Epithelial cell of proximal tubule (primary cell): ENCODE measurements around the gene METRNL. TPM values are rescaled to one million over a fixed set of nuclear protein-coding genes. Genes with fewer than 3 reads are reported as not detected.
"Not testable (repeated sequence)": the region's sequence is repeated elsewhere in the genome, so short reads cannot be mapped to it uniquely, and the experiment has no call there.

ENCODE experiments used
- DNase-seq: peaks from one replicate; pipeline ENCODE4 v3.0.0-alpha.2; 2011; ENCODE audit warnings: low read depth
- H3K4me3 ChIP-seq: 2 replicates; pipeline ENCODE4 v1.5.1; 2011; ENCODE audit warnings: low read depth, mild to moderate bottlenecking, low read length
- CTCF ChIP-seq: conservative IDR thresholded peaks from 2 replicates; pipeline ENCODE4 v1.5.1; 2012; ENCODE audit warnings: low read depth, mild to moderate bottlenecking, low read length
- total RNA-seq: library from RNA; depleted of rRNA; stranded (reverse); fragments of >200 nt; gene quantifications from 2 replicates; pipeline ENCODE4 v1.2.3, GENCODE V29; 2015

Gene METRNL
- total RNA-seq, 1 donor from 2014 or later, result 11.9 TPM

GRCh38 chr17:83138820-83139219 is 59.4 kb downstream of the METRNL start:
- no peak for DNase-seq
- TF ChIP-seq CTCF, result no peak
- no peak overlapping the region for H3K4me3 ChIP-seq

DNA sequence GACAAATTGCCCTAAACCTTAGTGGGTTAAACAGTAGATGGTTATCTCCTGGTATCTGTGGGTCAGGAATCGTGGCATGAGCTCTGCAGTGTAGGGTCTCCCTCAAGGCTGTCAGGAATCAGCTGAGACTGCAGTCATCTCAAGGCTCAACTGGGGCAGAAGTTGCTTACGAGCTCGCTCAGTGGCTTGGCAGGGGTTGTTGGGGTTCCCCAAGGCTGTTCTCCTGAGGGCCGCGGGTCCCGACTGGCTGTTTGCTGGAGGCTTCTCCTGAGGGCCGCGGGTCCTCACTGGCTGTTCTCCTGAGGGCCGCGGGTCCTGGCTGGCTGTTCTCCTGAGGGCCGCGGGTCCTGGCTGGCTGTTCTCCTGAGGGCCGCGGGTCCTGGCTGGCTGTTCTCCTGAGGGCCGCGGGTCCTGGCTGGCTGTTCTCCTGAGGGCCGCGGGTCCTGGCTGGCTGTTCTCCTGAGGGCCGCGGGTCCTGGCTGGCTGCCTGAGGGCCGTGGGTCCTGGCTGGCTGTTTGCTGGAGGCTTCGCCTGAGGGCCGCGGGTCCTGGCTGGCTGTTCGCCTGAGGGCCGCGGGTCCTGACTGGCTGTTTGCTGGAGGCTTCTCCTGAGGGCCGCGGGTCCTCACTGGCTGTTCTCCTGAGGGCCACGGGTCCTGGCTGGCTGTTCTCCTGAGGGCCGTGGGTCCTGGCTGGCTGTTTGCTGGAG is 60.3 kb downstream of the METRNL start:
- not testable (repeated sequence) for DNase-seq, H3K4me3 ChIP-seq

GRCh38 chr17:83140249-83140566 is 60.8 kb downstream of the METRNL start:
- not testable (repeated sequence) for H3K4me3 ChIP-seq, DNase-seq

DNA sequence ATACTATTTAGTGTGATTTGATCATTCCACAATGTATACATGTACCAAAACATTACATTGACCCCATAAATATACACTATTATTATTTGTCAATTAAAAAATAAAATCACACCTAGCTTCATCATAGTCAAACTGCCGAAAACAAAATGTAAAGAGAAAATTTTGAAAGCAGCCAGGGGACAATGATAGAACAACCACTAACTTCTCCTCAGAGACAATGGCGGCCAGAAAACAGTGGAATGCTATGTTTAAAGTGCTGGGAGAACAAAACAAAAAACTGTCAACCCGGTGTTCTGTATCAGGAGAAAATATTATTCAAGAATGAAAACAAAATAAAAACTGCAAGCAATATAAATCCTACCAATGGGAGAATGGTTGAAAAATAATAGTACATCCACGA is 63.2 kb downstream of the METRNL start:
- DNase-seq, result no peak
- no peak for TF ChIP-seq CTCF
- H3K4me3 ChIP-seq, result no peak overlapping the region

DNA sequence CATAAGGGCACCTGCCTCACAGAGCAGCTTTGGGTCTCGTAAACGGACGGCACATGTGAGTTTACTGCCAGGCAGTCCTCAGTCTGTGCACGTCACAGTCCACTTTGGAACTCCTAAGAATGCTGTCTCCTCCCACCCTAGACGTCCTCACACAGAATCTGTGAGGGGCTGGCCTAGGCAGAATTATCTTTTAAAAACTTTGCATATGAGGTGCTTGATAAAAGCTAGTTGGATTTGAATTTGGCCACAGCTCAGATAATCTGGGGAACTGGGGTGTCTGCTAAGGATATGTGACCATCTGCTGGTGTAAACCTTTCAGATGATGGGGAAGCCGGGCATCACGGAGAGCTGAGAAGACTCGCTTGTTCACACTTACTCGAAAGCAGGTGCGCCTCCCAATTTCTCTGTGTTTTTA is 64.4 kb downstream of the METRNL start:
- no peak for TF ChIP-seq CTCF
- H3K4me3 ChIP-seq, result no peak overlapping the region
- no peak for DNase-seq

Other genes with a start within 250 kb of the METRNL start
- gene ZNF750, start 239.6 kb upstream of the METRNL start, total RNA-seq, result 0.29 and 0.40 TPM in 2 replicates